ENCODE data around the gene ACSL3.

The ACSL3 gene

DNA sequence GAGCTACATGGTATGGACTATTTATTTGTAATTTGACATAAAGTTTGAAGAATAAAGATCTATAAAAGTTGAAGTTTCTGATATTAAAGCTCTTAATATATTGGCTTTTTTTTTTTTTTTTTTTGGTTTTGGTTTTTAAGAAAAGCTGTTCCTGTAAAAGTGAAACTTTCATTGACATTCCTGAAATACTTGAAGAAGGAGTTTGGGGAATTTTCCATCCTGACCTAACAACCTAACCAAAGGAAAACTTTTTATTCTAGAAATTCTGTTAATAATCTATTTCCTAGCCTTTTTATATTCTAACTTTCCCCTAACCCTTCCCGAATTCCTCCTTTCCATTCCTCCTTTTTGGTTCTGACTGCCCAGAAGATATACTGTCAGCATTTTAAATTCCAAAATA is 83.7 kb downstream of the ACSL3 start:
- no peak for ATAC-seq

DNA sequence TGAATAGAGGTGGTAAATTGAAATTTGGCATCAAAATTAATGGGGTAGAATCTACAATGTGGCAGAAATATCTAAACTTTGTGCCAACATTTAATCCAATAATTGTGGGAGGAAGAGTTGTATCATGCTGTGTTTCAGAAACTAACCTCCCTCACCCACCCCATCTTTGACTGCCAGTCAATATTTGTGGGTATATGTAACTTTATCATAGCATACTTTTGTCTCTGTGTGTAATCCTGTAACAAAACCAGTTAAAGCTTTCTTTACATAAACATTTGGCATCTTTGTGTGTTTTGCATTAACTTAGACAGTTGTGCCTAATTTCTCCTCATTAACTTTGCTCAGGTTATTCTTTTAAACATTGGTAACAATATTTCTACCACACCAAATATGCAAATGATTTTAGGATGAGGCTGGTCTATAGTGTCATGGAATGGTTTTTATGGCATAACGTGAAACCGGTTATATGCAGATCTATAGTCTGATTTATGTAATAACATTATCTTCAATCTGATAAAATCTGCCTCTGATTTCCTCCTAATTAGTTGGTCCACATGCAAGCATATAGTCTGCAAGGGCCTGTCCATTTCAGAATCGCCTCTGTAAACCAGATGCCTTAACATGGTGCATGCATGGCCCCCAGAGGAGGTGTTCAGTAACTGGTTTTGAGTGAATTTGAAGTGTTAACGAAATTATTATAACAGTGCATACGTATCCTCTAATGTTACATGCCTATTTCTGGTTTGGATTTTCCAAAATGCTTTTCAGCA is 84.3 kb downstream of the ACSL3 start:
- ATAC-seq = no peak

DNA sequence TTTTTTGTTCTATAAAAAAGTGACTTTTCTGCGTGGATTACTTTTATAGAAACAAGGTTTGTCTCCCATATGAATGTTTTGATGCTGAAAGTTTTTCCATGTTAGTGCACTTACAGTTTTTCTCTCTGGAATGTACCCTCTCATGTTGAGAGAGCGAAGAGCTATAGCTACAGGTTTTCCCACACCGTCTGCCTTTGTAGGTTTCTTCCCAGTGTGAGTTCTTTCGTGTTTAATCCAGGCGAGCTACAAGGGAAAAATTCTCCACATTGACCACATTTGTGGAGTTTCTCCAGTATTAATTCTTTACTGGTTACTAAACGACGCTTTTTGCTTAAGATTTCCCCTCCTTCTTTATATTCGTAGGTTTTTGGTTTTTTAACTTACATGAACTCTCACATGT is 85.1 kb downstream of the ACSL3 start:
- no peak for ATAC-seq

DNA sequence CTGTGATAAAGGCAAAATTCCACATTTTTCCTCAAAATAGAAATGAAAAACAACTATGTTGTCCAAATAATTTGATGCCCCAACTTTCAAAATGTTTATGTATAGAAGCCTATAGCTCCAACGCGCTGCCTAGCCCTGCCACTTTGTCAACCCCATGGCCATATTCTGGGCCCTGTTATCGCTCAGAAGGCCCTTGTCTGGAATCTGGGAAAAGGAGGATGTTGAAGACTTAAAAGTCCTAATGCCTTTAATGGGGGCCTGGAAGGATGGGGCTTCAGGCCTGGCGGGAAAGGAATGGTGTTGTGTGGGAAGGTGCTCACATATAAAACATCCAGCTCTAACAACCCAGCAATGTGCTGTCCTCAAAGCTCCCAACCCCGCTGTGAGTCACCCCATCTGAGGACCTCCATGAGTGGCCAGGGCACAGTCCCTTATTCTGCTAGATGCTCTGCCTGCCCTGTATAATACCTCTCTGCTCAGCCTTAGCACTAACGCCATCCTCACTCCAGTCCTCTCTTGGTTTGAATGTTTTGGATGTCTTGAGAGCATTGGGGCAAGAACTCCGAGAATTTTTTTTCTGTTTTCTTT is 86.0 kb downstream of the ACSL3 start:
- no peak for ATAC-seq

DNA sequence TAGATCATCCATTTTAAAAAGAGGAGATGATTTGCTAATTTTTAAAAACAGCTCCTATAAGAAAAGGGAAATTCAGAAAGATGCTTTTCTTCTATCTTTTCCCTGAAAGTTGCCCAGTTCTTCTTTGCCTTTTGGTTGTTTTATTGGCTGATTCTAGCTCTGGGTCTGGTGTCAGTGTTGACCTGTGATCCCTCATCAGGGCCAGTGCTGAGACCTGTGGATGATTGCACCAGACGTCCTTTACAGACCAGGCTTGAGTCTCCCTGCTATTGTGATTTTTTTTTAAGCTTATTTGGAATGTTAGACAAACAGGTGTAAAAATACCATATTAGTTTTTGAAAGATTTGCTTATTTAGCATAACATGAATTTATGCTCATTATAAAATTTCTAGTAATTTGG is 88.2 kb downstream of the ACSL3 start:
- ATAC-seq = no peak

DNA sequence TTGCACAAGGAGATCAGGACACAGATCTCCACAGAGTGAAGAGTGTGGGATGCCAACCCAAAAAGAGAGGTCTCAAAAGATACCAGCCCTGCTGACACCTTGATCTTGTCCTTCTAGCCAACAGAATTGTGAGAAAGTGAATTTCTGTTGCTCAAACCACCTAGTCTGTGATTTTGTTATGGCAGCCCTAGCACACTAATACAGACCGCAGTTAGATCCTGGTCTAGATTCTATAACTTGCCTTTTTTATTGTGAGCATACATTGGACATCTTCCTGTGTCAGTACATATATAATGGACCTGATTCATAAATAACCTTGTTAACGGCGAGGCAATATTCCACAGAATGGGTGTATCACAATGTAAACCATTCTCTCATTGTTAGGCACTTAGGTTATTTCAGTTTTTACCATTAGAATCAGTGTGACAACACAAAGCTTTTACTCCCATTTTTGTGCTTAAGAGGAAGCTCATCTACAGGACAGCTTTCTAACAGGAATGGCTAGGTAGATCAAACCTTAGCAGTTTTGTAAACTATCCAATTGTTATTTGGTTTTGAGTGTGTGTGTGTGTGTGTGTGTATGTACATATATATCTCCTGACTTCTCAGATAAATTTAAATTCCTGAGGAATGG is 89.0 kb downstream of the ACSL3 start:
- no peak for ATAC-seq

DNA sequence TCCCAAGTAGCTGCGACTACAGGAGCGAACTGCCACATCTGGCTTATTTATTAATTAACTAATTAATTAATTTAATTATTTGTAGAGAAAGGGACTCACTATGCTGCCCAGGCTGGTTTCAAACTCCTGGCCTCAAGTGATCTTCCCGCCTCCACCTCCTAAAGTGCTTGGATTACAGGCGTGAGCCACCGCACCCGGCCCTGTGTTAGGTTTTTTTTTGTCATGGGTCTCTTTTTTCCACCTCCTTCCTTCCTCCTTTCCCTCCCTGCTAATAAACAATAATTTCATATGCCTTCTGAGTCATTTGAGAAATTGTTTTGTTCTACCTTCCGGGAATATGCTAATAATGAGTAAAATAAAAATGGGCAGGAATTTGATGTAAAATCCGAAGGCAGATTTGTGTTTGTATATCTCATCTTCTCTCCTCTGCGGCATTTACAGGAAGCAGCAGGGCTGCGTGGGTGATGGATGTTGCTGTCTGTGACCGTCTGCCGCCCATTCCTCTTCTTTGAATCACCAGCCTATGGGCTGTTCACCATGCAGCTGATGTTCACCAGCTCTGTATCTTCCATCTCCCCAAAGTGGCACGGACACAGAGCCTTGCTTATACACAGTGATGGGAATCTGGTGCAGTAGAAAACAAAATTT is 89.9 kb downstream of the ACSL3 start:
- ATAC-seq = no peak

DNA sequence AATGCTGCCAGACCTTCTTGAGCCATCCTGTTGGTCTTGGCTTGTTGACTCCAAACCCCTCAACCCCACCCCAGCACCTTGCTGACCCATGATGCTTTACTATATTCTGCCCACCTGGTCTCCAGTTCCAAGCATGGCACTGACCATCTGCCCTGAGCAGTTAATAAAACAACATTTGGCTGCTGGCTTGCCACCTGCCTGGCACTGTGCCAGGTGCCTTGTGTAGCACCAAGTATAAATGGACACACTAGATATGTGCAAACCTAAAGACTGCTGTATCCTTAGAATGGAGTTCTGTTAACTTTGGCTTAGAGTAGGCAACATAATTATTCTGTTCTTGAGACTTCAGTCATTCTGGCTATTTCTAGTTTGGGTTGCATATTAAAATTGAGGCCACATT is 91.4 kb downstream of the ACSL3 start:
- no peak for ATAC-seq

DNA sequence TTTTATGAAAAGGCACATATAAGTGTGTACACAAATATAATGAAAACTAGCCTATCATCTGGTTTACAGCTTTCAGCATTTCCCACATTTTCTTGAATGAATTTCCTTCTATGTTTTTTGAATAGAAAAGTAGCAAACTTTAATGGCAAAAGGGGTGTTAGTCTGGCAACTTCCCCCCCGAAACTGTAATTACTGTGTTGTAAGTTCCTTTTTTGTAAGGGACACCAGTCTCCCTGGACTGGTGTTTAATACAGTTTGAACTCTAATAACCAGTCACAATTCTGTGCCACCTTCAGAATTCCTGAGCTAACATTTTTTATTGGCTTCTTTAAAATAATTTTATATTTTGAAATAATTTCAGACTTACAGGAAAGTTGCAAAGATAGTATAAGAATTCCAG is 94.2 kb downstream of the ACSL3 start:
- no peak for ATAC-seq

DNA sequence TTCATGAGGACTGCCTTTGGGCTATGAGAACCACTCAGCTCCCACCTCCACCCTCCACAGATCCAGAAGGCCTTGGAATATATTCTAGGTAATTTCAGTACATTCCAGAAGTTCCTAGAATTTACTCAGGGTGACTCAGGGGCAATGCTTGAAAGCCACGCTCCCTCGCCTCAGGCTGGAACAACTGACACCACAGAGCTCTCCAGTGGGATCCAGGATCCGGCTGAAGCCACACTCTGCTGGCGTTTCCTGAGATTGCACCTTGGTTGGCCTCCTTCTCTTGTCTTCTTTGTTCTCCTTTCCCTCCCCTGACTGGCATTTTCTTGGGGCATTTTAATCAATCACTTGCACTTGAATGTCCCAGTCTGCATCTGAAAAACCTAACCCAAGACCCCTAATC is 98.5 kb downstream of the ACSL3 start:
- no peak for ATAC-seq

DNA sequence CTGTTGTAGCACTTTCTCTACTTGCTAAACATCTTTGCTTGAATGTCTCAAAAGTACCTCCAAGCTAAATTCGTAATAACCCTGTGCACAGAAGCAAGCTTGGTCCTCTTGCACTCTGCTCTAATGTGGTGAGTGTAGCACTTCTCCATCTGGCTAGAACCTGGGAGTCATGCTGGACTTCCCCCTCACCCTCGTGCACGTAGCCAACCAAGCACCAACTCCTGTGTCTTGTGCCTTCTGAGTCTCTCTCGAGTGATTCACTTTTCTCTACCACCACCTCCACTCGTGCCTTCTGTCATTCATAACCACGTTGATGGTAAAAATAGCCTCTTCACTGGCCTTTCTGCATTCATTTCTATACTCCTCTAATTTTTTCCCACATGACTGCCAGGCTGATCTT is 99.3 kb downstream of the ACSL3 start:
- no peak for ATAC-seq

DNA sequence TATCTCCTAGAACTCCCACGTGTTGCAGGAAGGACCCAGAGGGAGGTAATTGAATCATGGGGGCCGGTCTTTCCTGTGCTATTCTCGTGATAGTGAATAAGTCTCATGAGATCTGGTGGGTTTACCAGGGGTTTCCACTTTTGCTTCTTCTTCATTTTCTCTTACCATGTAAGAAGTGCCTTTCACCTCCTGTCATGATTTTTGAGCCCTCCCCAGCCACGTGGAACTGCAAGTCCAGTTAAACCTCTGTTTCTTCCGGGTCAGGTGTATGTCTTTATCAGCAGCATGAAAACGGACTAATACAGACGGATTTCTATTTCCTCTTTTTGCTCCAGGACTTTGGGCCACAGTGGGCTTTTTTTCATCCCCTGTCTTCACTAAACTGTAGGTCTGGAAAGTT is 102.8 kb downstream of the ACSL3 start:
- ATAC-seq = no peak

DNA sequence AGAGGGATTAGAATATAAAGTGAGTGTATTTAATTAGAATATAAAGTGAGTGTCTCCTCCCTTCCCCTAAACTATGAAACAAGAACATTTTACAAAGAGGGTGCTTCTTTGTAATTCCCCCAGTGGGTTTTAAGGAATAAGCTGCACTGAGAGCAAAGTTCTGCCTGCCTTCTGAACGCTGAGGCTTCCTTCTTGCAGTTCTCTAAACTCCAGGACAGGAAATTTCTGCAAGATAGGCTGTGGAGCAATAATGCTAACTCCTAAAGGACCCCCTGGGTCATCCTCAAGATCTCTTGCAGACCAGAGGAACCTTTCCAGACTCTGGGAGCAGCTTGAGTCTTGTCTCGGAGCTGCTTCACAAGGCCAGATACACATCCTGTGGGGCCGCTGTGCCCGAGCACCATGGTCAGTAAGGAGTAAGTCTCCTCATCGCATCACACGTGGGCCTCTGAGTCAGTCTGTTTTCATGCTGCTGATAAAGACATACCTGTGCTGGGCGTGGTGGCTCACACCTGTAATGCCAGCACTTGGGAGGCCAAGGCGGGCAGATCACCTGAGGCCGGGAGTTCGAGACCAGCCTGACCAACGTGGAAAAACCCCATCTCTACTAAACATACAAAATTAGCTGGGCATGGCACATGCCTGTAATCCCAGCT is 103.7 kb downstream of the ACSL3 start:
- no peak for ATAC-seq

DNA sequence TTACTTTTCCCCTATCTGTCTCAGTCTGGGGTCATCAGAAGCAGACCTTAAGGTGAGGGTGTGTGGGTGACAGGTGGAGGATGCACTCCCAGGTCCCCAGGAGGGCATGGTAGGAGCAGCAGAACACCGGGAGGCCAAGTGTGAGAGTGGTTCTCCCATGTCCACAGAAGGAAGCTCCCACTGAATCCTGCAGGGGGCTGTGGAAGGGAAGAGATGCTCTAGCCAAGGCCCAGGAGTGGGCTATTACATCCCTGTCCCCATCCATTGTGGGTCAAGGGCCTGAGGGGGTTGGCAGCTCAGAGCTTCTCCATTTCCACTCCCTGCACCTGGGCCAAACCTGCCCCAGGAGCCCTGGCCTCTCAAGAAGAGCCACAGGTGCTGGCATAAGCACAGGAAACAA is 104.7 kb downstream of the ACSL3 start:
- no peak for ATAC-seq

DNA sequence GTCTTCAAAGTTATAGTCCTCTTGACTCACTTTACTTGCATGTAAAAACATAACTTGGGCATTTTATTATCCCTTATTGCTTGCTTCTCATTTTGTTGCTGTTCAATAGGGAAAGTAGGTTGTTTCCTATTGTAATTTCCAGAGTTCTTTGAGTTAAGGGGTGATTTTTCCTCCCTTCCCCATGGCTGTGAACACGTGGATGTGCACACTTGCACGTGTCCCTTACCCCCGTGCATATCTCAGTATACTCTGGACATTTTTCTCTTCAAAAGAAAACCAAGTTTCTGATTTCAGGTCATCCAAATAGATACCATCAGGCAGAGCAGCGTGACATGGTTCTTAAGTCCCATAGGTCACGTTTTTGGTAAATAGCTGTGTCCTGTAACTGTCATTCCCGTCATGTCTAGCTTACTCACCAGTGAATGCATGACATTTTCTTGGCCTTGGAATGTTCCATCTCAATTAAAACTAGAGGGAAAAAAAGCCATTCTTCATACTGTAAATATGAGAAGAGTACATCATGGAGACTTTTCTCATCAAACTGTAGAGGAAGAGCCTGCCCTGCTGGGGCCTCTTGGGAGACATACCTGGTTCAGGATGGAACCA is 107.8 kb downstream of the ACSL3 start:
- no peak for ATAC-seq

DNA sequence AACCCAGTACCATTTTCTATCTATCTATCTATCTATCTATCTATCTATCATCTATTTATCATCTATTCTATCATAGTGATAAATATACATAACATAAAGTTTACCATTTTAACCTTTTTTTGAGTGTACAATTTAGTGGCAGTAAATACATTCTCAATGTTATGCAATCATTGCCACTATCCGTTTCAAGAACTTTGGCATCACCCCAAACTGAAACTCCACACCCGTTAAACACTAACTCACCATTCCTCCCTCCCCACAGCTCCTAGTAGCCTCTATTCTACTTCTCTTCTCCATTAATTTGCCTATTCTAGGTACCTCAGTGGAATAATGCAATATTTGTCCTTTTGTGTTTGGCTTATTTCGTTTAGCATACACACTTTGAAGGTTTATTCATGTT is 108.7 kb downstream of the ACSL3 start:
- no peak for ATAC-seq

DNA sequence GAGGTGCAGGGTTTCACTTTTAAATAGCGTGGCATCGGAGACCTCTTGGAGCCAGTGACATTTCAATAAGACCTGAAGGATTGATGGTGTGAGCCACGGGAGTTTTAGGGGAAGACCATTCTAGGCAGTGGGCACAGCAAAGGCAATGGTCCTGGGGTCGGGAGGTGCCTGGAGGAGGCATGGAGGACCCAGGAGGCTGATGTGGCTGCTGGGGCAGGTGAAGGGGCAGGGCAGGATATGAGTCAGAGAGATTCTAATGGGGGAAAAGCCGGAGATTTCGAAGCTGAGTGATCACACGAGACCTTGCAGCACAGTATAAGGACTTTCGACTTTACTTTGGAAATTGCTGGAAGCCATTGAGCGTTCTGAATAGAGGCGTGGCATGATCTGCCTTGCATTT is 111.6 kb downstream of the ACSL3 start:
- ATAC-seq = no peak

DNA sequence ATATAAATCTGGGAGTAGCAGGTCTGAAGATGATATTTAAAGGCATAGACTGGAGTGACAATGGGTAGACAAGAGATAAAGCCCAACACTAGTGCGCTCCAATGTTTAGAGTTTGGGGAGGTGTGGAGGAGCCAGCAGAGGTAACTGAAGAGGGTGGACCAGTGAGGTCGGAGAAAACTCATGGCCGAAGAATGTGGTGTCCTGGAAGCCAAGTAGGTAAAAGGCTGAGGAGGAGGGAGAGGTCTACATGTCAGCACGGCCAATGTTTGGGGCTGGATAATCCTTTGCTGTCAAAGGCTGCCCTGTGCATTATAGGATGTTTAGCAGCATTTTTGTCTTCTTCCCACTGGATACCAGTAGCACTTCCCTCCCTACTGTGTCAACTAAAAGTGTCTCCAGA is 112.4 kb downstream of the ACSL3 start:
- no peak for ATAC-seq

DNA sequence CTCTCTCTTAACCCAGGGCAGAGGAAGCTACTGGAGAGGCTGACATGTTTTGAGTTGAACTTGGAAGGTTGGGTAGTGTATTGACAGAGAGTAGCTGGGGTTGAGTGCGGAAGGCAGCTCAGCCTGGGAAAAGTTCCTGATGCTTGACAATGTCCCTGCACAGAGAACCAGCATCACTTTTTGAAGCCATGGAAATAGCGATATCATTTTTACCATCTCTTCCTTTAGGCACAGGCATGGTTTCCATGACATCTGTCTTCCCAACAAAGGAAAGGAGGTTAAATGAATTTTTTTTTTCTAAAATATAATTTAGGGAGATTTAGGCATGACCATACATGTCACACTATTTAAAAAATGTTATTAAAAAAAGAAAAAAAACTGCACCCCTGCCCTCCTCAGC is 112.9 kb downstream of the ACSL3 start:
- ATAC-seq = no peak

DNA sequence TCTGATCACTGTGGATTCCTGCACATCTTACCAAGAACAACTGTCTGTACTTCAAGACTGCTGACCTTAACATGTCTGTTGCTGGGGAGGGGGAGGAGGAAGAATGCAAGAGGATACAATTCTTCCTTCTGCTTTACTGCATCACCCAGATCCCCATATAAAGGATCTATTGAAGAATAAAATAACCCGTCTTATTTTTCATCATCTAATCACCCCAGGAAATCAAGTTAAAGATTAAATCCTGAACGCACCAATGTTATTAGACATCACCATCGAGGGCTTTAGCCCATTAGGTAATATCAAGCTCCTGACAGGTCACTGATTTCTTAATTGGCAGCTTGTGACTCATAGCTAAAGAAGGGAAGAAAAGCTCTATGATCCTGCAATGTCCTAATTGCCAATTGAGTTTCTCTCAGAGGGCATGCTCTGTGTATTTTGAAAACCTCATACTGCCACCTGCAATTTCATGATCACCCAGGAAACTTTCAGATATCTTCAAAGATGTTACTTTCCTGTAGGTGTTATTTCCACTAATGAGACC is 115.8 kb downstream of the ACSL3 start:
- ATAC-seq = no peak

DNA sequence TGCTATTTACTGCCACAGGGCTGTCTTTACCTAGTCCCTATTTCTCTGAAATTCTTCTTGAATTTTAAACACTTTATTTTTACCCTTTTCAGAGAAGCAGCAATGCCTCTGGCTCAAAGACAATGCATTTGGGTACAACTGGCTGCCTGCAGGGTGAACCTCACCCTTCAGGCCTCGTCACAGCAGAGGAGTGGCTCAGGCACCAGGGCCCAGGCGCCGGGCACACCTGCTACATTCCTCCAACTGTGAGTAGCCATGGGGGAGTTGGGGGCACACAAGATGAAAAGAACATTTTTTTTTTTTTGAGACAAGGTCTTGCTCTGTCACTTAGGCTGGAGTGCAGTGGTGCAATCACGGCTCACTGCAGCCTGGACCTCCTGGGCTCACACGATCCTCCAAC is 116.3 kb downstream of the ACSL3 start:
- no peak for ATAC-seq

DNA sequence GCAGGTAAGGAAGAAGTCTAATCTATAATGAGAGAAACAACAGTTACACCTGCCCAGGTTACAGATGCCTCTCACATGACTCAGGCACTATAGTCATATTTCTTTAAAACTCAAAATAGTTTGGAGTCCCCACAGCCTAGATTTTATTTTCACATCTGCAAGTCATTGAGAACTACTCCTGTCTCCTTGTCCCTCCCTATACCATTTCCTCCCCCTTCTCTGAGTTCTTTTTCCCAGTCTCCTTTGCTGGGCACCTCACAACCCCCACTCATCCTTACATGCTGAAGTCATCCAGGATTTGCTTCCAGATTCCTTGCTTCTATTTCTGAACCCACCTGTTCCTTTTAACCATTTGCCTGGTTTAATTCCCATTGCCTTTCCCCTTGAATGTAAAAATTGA is 118.0 kb downstream of the ACSL3 start:
- no peak for ATAC-seq

DNA sequence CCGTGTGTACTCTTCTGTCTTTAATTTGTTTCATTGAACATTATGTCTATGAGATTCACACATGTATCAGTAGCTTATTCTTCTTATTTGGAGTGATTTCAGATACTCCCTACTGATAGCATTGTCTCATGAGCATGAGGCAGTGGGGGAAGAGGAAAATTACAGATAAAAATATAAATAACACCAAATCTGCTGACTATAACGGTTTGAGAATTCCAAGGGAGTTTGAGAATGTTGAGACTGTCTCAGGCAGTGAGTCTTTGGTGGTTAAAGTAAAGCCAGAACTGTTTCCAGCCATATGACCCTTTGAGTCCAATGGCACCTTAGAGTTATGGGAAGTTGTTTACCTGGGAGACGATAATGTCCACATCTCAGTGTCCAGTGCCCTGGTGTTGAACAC is 118.6 kb downstream of the ACSL3 start:
- no peak for ATAC-seq

Measured in activated CD4-positive, CD25-positive, alpha-beta regulatory T cell treated with anti-CD3 and anti-CD28 coated beads, Interleukin-2, amount 50 U/mL, for 24 hours (primary cell).